Heart right ventricle (tissue), 16 donors: ENCODE results near the gene MAFG. TPM values are rescaled to one million over a fixed set of nuclear protein-coding genes. Genes with fewer than 3 reads are reported as not detected.

Source experiments
- ATAC-seq, 8 donors: fragments of 200-7000 bp; cut with Tn5 transposase; one replicate each; pipeline ENCODE4 v1.9.1; 2020; ENCODE audit warnings: mild to moderate bottlenecking in 8 of 8, moderate library complexity in 8 of 8, moderate number of reproducible peaks in 1 of 8
- DNase-seq, 2 donors: peaks; one replicate each; pipeline ENCODE4 v3.0.0-alpha.2; 2020
- H3K27ac ChIP-seq, 10 donors: fragments of 200-600 bp; sonication (generic) in 2 of 10; one replicate each; pipeline versions ENCODE4 v1.5.0 to v1.8.0; 2020 to 2022; ENCODE audit warnings: mild to moderate bottlenecking in 3 of 10
- H3K27me3 ChIP-seq, 7 donors: fragments of 200-600 bp; one replicate each; pipeline ENCODE4 v1.8.0; 2021 to 2022; ENCODE audit warnings: mild to moderate bottlenecking in 2 of 7
- H3K36me3 ChIP-seq, 9 donors: fragments of 200-600 bp; sonication (generic) in 1 of 9; one replicate each; pipeline versions ENCODE4 v1.5.0 to v1.8.0; 2020 to 2022; ENCODE audit warnings: mild to moderate bottlenecking in 2 of 9
- H3K4me1 ChIP-seq, 9 donors: fragments of 200-600 bp; sonication (generic) in 1 of 9; one replicate each; pipeline versions ENCODE4 v1.5.0 to v1.8.0; 2020 to 2022; ENCODE audit warnings: mild to moderate bottlenecking in 4 of 9
- H3K4me3 ChIP-seq, 10 donors: fragments of 200-600 bp; sonication (generic) in 2 of 10; one replicate each; pipeline versions ENCODE4 v1.5.0 to v1.8.0; 2020 to 2022; ENCODE audit warnings: mild to moderate bottlenecking in 7 of 10, moderate library complexity in 2 of 10
- H3K9me3 ChIP-seq, 11 donors: fragments of 200-600 bp in 10 of 11; sonication (generic) in 2 of 11; one replicate each; pipeline versions ENCODE4 v1.5.0 to v1.8.0; 2013 to 2022; ENCODE audit warnings: mild to moderate bottlenecking in 2 of 11, control low read depth in 1 of 11, moderate library complexity in 1 of 11
- WGBS, 2 donors: extraction: QIAGEN DNeasy Blood & Tissue Kit; methylation state at CpG; one replicate each; pipeline ENCODE4 v1.1.7; 2013; ENCODE audit warnings: inconsistent platforms in 1 of 2; 5-methylcytosine and 5-hydroxymethylcytosine counted together
- intact Hi-C, 10 donors: fragments of 100-400 bp; cut with DNase I; formaldehyde crosslinking; loops; one replicate each; pipeline versions ENCODE4 v1.11.1 to v1.14.2; 2022
- polyA plus RNA-seq, 2 donors: library from polyadenylated mRNA; stranded (reverse); fragments of 200-250 nt; gene quantifications; one replicate each; pipeline ENCODE4 v1.2.3, GENCODE V29; 2013
- total RNA-seq, 10 donors: library from RNA; stranded (reverse); fragmentation: NEBNext Ultra II Directional in 3 of 10; extraction: Animal tissue kit (Norgen Biotek cat#: 25700) in 3 of 10; gene quantifications; one replicate each; pipeline versions ENCODE4 v1.2.1 to v1.2.4, GENCODE V29; 2021 to 2023
- TF ChIP-seq, protein P1 (sequence below), 9 donors: fragments of 200-600 bp; sonication (generic) in 2 of 9; IDR thresholded peaks; one replicate each; pipeline versions ENCODE4 v1.5.0 to v1.8.0; 2021 to 2022; ENCODE audit warnings: antibody characterized with exemption in 9 of 9, mild to moderate bottlenecking in 5 of 9, moderate library complexity in 1 of 9
- donor health status: Arrhythmogenic right ventricular cardiomyopathy.
- donor health status: ischemic (EF 13 %, LVEDD 7.1; RV severe dilation, severe dysfunction).
- donor health status: healthy with polysubstance abuse.
- donor health status: DM: no; HTN: yes; CAD: no.
- donor health status: DM: no; HTN: no; CAD: no.
- donor health status: ischemic (EF 25% LVEDD 6.9; RV normal size, moderate dysfunction).
- donor health status: ischemic (EF 25% LVEDD 5.7; RV mildly dilated, moderate dysfunction).
- donor health status: healthy.
- donor health status: DM: yes; HTN: yes; CAD: no.
- donor health status: Ischemic cardiomyopathy.
- donor health status: ischemic (EF 35%, LVEDD 5.7; RV mildly dilated, moderate dysfunction).
- donor health status: nonischemic (EF 11% LVEDD 7.7; RV severe dilation, severe dysfunction).
- donor health status: DM: yes; HTN: yes; CAD: no.
- donor health status: PGD.
- donor health status: ischemic (EF 29% LVEDD 5.4; RV normal size, mild dysfunction).
- donor health status: nonischemic (EF 23%, LVEDD 6.1; RV moderate dilation, normal function).

The MAFG gene
- total and polyA plus RNA-seq, 12 donors: 10.5 to 30.9 (median 15.7) TPM

DNA sequence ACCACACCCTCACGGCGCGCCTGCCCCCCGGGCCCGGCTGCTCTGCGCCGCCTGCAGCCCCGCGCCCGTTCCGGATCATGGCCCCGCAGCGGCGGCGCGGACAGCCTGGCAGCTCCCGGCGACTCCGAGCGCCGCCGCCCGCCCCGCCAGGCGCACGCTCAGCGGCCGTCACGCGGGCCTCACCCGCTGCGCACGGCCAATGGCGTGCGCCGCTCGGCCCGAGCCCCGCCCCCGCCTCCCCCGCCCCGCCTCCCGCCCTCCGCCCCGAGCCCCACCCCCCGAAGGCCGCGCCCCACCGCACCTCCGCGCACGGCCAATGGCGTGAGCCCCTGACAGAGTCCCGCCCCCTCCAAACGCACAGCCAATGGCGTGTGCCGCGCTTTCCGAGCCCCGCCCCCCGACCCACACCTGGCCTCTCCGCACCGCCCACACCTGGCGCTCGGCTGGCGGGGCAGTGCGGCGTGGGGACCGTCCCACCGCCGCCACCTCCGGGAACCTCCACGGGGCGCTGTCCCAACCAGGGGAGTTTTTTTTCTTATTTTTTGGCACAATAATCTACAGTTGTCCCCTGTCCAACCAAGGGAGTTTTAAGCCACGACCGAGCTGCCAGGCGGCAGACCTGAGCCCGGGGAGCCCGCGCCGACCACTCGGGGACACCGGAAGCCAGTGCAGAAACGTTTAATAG, 16.1 kb downstream of the MAFG start, which contains the start of gene PCYT2:
TSS of gene PCYT2 (minus strand) at position 123 of the 685 bp plus-strand sequence. CDS start at position 79, 44 bp downstream.
- TF ChIP-seq, protein P1, sequence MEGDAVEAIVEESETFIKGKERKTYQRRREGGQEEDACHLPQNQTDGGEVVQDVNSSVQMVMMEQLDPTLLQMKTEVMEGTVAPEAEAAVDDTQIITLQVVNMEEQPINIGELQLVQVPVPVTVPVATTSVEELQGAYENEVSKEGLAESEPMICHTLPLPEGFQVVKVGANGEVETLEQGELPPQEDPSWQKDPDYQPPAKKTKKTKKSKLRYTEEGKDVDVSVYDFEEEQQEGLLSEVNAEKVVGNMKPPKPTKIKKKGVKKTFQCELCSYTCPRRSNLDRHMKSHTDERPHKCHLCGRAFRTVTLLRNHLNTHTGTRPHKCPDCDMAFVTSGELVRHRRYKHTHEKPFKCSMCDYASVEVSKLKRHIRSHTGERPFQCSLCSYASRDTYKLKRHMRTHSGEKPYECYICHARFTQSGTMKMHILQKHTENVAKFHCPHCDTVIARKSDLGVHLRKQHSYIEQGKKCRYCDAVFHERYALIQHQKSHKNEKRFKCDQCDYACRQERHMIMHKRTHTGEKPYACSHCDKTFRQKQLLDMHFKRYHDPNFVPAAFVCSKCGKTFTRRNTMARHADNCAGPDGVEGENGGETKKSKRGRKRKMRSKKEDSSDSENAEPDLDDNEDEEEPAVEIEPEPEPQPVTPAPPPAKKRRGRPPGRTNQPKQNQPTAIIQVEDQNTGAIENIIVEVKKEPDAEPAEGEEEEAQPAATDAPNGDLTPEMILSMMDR (IDR thresholded peaks at IDR 0.05): no peak
- intact Hi-C loops: no loop called here

DNA sequence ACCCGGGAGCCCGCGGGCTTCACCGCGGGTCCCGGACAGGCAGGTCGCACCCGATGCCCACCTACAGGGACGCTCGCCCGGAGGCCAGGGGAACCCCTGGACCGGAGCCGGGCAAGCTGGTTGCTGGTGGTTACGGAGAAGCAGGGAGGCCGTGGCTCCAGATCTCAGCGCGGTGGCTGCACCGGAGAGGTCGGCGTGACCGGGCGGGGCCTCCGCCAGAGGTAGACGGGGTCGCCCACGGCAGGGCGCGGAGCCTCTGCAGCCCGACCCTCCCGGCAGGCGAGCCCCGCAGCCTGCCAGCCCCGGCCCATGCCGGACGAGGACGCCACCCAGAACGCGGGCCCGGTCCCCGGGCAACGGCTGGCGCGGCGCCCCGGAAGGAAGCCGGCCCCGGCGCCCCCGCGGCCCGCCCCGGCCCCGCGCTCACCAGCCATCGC, 16.7 kb downstream of the MAFG start:
- Histone ChIP-seq H3K9me3 (no peaks in the 10 kb centered on the region), H3K27ac (peak overlapping the region in 9 of 10 donors; percentile 52 to 84 (median 70)), H3K27me3 (no peaks in the 10 kb centered on the region), H3K36me3 (peaks cover 0 to 71% (median 32%) of the 10 kb centered on the region in 9 donors), H3K4me3 (peak overlapping the region; percentile 37 to 99 (median 76)), H3K4me1 (peaks cover 10 to 27% (median 19%) of the 10 kb centered on the region in 9 donors)
- ATAC-seq: peak in 1 of 8 donors; percentile 1
- 1% methylated on average over 34 to 55 of the region's 55 CpGs for WGBS, 2 donors
- intact Hi-C loops: no loop called here
- DNase-seq: no peak
- TF ChIP-seq, protein P1 (IDR thresholded peaks at IDR 0.05): no peak

More for the DNA sequence above, 16.1 kb downstream of the MAFG start, which contains the start of gene PCYT2:
- H3K36me3 ChIP-seq: peaks cover 0 to 66% (median 32%) of the 10 kb centered on the region in 9 donors
- H3K4me1 ChIP-seq: peaks cover 10 to 33% (median 23%) of the 10 kb centered on the region in 9 donors
- DNase-seq (peak; percentile 89 to 92), ATAC-seq (peak; percentile 85 to 96 (median 93))
- peak within 1 kb of the TSS; percentile 37 to 99 (median 76) for H3K4me3 ChIP-seq
- no peaks in the 10 kb centered on the region for H3K27me3 ChIP-seq
- WGBS, 2 donors: 3 to 5% methylated on average over 36 to 84 of the region's 84 CpGs
- H3K9me3 ChIP-seq: no peaks in the 10 kb centered on the region
- H3K27ac ChIP-seq: peak within 1 kb of the TSS in 9 of 10 donors; percentile 52 to 84 (median 70)

DNA sequence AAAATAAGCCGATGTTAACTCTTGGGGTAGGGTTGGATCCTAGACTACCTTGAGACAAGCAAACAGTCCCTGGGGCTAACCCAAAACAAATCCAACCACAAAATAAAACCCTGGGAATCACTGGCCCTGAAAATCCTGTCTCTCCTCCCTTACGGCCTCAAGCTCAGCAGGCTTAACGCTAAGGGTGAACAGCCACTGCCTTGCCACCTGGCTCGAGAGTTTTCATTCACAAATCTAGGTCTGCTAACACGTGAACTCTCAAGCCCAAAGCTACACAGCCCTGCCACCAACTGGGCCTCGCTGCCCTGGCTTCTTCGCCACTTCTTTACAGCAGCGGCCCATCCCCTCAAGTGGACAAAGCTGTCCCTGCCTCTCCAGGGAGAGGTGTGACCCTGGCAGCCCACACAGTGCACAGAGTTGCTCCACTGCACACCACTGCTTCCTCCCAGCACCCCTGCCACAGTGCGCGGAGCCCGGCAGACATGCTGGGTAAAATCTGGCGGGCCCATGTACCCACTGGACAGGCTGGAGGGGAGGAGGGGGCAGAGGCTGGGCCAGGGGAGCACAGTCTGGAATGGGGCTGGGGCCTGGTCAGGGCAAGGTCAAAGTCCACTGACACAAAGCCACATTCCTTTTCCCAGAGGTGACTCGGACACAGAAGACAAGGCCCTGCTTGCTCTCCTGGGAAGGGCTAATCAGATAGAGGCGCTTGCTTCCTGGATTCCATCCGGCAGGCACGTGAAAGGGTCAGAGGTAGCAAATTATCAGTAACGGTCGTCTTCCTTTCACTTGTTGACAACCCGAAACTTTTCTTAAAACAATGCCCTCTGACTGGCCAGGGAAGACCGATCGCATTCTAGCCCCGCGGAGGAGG, 17.3 kb downstream of the MAFG start:
- no peak for DNase-seq
- Histone ChIP-seq H3K9me3 (no peaks in the 10 kb centered on the region), H3K27ac (peak overlapping the region in 9 of 10 donors; percentile 52 to 84 (median 70)), H3K27me3 (no peaks in the 10 kb centered on the region), H3K4me1 (peaks cover 10 to 22% (median 17%) of the 10 kb centered on the region in 9 donors), H3K36me3 (peaks cover 0 to 65% (median 32%) of the 10 kb centered on the region in 9 donors), H3K4me3 (peak overlapping the region; percentile 37 to 99 (median 76))
- intact Hi-C loops: loop anchor here in 1 of 10 donors (5.0 kb wide), 1 partner anchor 757 kb away; no protein-coding TSS in a partner anchor
- TF ChIP-seq, protein P1 (IDR thresholded peaks at IDR 0.05): no peak
- WGBS, 2 donors: 33 to 34% methylated on average over 23 of the region's 23 CpGs
- ATAC-seq: peak in 1 of 8 donors; percentile 13

DNA sequence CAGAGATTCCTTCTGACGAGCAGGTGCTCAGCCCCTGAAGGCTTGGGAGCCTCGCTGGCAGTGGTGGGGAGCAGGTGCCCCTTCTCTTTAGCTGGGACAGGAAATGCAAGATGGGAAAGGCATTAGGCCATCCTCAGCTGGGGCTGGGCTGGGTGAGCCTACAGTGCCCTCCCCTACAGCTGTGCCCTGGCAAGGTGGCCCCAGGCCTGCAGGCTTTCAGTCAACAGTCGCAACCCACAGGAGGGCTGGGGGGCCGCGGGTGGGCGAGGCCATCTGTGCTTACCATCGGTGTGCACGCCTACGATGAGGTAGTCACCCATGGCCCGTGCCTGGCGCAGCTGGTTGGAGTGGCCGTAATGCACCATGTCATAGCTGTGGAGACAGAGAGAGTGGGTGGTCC, 18.3 kb downstream of the MAFG start:
- Histone ChIP-seq H3K9me3 (no peaks in the 10 kb centered on the region), H3K4me3 (no peak overlapping the region), H3K4me1 (peaks cover 10 to 22% (median 17%) of the 10 kb centered on the region in 9 donors), H3K36me3 (peaks cover 0 to 62% (median 24%) of the 10 kb centered on the region in 9 donors), H3K27ac (no peak overlapping the region), H3K27me3 (no peaks in the 10 kb centered on the region)
- 94 to 96% methylated on average over 12 of the region's 12 CpGs for WGBS, 2 donors
- DNase-seq (no peak), ATAC-seq (no peak)
- TF ChIP-seq, protein P1 (IDR thresholded peaks at IDR 0.05): no peak
- intact Hi-C loops: loop anchor here in 1 of 10 donors (5.0 kb wide), 1 partner anchor 758 kb away; no protein-coding TSS in a partner anchor
